ENCODE data around the gene XPA.

XPA gene

DNA sequence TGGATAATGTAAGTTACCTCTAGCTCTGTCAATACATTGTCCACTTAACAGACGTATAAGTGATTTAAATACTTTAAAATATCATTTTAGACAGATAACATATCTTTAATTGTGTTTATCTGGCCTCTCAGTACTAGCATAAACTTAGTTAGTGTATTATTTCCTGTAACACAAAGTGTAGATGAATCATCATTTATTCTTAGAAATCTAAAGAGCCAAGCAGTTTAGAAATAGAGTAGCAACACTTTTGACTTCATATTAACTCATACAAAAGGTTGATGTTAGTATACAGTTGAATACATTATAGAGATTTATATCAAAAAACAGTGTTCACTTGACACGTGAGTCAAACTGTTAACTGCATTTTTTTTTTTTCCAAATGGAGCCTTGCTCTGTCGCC, 45.5 kb downstream of the XPA start:
- DNase-seq (ENCODE audit: low read depth), result no peak

DNA sequence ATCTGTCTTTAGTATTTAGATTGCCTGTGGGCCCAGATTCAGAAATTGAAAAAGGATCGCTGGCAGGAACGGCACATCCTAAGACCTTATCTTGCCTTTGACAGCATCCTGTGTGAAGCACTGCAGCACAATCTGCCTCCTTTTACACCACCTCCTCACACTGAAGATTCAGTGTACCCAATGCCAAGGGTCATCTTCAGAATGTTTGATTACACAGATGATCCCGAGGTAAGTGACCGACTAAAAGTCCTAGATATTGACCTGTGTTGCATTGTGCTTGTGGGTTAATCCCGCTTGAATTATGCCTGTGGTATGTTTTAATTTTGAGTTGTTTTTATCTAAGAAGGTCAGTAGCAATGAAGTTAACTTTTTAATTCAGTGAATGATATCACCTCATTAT, 49.1 kb downstream of the XPA start:
- DNase-seq (ENCODE audit: low read depth), result no peak

DNA sequence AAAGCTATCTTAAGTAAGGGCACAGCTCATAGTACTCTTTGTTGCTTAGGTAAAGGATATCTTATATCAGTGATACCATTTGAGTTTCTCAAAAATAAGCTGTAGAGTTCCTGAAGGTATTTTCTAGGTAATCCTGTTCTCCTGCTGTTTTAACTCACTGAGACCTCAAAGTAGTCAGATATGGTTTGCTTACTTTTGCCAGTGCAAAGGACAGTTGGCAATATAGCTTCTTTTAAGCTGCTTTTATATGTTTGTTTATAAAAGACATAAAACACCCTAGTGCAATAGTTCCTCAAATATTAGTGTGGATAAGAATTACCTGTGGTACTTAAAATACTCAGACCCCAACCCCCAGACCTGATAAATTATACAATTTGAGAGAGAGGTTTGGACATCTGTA, 51.4 kb downstream of the XPA start:
- DNase-seq (ENCODE audit: low read depth), result no peak

DNA sequence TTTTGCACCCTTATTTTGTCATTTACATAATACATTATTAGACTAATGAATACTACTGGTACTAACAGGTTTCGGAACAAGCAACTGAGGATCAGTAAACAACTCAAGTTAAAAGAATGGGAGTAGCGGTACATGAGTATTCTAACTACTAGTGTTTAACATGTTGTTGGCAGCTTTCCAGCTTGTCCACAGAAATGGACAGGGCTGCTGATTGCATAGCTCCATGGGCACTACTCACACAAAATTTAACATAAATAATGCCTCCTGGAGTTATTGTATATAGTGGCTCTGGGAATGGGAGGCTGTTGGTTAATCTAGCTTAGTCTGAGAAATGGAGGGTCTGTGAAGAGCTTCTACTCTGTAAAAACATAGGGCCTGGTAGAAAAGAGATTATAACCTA, 56.8 kb downstream of the XPA start:
- DNase-seq (ENCODE audit: low read depth), result no peak

DNA sequence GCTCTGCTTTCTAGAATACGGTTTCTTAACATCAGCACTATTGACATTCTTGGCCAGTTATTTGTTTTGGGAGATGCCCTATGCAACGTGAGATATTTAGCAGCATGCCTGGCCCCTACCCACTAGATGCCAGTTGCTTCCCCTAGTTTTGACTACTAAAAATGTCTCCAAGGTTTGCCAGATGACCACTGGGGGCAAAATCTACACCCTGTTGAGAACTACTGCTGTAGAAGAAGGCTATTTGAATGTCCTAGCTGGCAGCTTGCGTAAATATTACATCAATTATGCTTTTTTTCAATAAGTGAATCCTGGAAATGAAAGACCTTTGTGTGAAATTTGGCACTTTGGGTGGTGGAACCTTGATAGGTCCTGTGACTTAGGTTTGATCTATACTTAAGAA, 58.5 kb downstream of the XPA start:
- no peak for DNase-seq (ENCODE audit: low read depth)

DNA sequence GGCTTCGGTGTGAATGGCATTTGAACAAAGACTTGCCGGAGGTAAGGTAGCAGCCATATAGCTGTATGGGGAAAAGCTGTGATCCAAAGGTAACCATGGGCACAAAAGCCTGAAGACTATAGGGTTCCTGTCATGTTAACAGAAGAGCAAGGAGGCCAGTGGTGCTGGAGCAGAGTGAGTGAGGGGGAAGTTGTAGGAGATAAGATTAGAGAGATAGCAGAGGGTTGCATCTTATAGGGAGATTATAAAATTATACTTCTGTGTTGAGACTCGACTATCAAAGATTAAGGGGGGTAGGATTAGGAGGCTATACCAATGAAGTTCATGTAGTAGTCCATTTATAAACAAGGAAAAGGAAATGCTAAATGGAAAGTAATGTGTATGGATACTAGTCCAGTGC, 60.2 kb downstream of the XPA start:
- DNase-seq (ENCODE audit: low read depth), result no peak

DNA sequence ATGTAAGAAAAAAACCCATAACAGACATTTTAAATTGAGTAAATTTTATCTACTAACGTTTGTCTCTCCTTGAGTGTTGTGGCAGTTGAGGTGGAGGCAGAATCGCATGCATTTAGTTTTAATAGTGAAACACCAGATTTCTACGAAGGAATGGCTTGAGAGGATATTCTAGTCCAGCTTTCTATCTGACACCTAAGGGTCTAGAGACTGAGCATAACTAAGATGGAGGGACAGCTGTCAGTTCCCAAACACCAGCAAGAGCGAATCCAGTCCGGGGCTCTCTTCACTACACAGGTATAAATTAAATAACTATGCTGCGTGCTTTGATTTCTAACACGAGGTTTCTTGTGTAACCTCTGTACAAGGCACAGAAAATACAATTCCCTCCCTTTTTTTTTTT, 62.1 kb downstream of the XPA start:
- no peak for DNase-seq (ENCODE audit: low read depth)

DNA sequence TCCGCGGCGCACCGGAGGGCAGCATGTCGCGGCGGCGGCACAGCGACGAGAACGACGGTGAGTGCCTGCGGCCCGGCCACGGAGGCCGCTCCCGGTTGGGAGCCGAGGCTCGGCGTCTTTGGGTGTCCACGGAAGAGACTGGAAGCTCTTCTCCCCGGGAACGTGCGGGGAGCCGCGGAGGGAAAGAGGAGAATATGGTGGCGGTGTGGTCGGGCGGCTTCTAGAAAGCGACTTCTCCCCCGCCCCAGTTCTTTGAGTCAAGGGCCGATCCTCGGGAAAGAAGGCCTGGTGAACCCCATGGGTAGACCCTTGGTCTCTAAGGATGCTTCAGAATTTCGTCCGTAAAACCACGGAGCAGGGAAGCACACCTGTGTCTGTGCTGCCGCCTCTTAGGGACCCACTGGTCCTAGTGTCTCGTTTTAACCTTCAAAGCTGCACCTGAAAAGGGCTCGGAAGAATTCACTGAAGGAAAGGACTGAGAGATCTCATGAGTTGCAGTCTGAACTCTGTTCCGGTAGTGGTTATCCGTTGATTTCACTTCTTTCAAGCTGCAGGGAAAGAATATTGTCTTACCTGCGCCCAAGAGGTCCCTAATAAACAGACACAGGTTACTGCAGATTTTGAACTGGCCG, 63.2 kb downstream of the XPA start:
- no peak for DNase-seq (ENCODE audit: low read depth)

DNA sequence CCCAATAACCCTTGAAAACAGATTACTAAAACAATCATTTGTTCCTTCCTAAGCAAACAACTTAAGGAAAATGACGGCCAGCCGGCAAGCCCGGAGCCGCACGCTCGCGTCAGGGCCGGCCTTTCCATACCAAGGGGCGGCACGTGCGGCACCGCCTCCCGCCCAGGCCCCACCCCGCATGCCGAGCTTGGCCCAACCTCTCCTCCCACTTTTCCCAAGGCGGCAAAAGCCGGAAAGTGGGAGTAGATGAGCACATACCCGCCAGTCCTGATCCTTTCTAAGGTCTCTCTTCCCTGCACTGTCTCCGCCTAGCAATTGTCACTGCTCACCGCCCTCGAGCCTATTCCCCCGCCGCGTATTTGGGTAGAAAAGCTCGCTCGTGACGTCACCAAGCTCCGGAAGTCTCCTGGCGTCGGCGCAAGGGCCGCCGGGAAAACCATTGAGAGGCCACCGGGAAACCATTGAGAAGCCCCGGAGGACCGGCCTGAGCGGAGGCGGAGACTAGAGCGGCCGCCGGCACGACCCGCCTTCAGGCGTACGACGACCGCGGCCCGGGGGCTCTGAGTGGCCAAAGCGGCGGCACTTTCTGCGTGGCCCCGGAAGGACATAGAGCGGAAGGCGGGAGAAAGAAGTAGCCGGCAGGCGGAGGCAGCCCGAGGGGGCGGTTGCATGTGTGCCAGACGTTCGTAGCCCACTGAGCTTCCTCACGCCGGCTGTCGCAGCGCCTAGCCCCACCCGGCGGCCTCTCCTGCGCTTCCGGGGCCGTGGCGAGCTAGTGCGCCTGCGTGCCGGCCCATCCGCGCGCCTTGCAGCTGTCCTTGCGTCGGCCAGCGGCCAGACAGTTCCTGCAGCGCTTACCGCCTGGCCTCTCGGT, 63.9 kb downstream of the XPA start, which contains the start of the genes NCBP1 and TSTD2:
NCBP1 (plus strand) TSS at position 837 of the 874 bp plus-strand sequence. CDS start 61 bp downstream, outside the sequence.
TSTD2 (minus strand) TSS at position 384 of the 874 bp plus-strand sequence. CDS start 5,806 bp downstream, outside the sequence.
- peak; percentile 96 for DNase-seq (ENCODE audit: low read depth)

DNA sequence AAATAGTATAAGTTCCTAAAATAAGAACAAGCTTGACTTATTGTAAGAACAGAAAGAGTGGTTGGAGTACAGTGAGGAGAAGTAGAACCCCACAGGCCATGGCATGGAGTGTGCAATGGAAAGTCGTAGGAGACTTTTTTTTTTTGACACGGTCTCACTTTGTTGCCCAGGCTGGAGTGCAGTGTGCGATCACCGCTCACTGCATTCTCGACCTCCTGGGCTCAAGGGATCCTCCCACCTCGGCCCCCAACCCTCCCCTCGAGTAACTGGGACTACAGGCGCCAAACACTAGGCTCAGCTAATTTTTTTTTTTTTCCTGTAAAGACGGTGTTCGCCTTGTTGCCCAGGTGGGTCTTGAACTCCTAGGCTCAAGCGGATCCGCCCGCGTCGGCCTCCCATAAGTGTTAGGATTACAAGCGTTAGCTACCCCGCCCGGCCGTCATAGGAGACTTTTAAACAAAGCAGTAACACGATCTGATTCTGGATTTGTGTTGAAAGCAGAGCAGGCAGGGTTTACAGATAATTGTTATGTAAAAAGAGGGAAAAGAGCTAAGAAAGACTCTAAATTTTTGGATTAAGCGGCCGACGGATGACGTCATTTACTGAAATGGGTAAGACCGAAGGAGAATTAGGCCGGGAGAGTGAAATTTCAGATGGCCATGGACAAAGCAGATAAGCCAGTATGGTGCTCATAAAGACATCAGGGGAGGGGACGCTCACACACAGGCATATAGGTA, 64.7 kb downstream of the XPA start:
- peak; percentile 60 for DNase-seq (ENCODE audit: low read depth)

DNA sequence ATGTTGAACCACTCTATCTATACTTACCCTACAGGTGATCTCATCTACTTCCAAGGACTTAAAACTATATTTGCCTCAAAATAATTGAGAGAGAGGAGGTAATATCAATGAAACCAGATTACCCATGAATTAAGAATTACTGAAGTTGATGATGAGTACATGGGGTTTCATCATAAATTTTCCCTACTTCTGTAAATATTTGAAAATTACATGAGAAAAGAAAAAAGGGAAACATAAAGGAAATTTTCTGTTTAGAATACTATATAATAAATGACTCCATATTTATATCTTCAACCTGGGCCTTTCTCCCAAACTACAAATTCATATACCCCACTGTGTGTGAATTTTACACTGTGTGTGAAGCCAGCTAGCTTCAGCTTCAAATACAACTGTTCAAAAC, 66.5 kb downstream of the XPA start:
- no peak for DNase-seq (ENCODE audit: low read depth)

DNA sequence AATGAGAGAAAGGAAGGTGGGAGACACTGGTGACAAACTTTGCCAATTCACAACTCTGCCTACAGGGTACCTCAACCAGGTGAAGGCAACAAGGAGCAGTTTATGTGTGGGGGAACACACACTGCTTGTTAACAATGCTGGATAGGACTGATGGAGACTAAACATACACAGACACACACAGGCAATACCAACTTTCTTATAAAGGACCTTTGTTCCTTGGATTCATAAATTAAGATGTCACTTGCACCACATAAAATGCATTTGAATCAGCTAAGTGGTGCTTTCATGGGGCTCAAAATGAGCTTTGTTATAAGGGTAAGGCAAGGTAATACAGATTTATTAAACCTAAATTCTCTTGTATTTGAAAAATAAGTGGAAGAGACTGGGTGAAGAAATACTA, 68.0 kb downstream of the XPA start:
- no peak for DNase-seq (ENCODE audit: low read depth)

DNA sequence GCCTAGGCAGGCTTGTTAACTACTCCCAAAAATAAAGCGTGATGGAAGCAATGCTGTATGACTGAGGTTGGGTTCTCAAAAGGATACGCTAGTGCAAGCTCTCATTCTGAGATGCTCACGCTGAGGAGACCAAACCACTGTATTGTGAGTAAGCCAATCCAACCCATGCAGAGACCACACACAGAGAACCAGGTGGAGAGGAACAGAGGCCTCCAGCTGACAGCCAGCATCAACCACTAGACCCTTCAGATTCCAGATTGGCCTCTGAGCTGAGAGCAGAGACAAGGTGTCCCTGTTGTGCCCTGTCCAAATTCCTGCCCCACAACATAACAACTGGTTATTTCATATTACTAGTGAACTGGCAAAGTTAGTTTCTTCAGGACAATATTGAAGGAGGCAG, 68.5 kb downstream of the XPA start:
- no peak for DNase-seq (ENCODE audit: low read depth)

DNA sequence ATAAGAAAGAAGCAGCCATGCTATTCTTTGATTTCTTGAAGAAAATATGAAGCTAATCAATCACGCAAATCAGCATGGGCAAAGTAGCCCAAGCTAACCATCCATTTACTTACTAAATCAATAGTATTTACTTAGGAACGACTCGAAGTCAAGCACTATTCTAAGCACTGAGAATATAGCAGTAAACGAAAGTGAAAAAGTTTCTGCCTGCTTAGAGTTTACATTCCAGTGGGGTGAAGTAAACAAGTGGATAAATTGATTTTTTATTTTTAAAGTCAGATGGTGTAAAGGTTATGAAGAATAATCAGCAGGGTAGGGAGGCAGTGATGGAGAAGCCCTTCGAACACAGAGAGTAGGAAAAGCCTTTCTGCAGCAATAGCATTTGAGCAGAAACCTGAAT, 69.5 kb downstream of the XPA start:
- DNase-seq (ENCODE audit: low read depth), result no peak

DNA sequence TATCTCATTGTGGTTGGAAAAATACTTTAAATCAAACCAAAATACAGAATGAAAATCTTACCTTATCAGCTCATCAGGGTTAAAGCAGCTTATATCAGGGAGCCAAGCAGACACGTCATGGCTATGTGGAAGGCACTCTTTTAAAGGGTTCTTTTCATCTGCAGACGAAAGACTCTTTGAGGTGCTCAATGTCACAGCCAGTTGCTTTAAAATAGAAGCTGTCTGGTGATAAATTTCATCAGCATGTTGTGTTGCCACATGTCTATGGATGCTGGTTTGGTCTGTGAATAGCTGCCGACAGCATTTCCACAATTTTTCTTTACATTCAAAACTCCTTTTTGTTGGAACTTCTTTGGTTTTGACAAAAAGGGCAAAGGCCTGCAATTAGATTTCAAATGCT, 71.5 kb downstream of the XPA start:
- no peak for DNase-seq (ENCODE audit: low read depth)
